Stromal cell of bone marrow (primary cell): ENCODE data around the gene NXPE2.
"Not testable (repeated sequence)": the region's sequence is repeated elsewhere in the genome, so short reads cannot be mapped to it uniquely, and the experiment has no call there.

Experiments used
- DNase-seq: peaks from one replicate; pipeline ENCODE4 v3.0.0-alpha.2; 2012; ENCODE audit warnings: low read depth

Gene NXPE2

DNA sequence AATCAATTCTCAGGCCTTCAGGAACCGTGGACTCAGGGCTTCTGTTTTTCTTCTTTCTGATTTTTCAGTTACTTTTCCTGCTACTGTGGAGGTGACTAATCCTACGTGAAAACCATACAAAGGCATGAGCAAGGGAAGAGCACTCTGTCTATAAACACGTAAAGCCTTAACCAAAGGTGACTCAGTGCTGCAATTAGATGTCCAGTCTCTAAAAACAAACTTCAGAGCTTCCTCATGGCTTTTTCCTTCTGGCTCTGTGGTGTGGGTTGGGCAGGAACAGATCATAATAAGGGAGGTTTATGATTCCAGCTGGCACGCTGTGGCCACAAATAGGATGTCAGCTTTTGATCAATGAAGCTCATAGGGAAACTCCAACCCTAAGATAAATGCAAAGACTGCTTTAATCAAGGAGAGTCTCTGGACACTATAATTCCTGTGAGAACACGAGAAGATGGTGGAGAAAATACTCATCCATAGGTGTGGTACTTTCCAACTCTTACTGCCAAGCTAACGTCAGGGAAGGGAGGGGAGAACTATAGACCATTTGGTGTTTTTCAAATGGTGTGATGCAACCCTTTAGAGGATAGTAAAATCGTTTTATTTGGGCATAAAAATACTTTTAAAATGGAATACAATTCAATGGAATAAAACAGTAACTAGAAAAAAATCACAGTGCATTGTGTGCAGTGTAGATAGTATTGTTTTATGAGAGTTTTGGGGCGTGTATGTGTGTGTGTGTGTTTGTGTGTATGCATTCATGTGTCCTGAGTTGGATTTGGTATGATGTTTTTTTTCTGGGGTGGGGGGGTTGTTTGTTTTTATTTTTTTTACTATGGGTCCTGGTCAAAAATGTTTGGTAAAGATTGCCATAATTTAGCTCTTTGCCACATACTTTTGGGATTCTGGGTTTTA is at the start of gene NXPE2:
Gene NXPE2, plus strand, starts transcription at position 403 of the 912 bp plus-strand sequence. Its CDS starts 49 bp downstream, at position 452.
- peak; percentile 58 for DNase-seq

DNA sequence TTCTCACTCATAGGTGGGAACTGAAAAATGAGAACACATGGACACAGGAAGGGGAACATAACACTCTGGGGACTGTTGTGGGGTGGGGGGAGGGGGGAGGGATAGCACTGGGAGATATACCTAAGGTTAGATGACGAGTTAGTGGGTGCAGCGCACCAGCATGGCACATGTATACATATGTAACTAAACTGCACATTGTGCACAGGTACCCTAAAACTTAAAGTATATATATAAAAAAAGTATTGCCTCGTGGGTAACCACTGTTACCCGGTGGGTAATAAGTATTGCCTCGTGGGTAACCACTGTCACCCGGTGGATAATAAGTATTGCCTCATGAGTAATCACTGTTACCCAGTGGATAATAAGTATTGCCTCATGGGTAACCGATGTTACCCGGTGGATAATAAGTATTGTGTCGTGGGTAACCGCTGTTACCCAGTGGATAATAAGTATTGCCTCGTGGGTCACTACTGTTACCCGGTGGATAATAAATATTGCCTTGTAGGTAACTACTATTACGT is 46.8 kb upstream of the NXPE2 start:
- not testable (repeated sequence) for DNase-seq

DNA sequence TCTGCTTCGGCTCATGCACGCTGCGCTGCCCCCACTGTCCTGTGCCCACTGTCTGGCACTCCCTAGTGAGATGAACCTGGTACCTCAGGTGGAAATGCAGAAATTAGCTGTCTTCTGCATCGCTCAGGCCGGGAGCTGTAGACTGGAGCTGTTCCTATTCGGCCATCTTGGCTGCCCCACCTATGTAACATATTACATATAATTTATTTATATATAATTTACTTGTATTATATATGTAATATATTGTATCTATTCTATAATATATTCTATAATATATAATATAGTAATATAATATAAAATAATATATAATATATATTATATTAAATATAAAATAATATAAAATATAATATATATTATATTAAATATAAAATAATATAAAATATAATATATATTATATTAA is 38.9 kb upstream of the NXPE2 start:
- not testable (repeated sequence) for DNase-seq

DNA sequence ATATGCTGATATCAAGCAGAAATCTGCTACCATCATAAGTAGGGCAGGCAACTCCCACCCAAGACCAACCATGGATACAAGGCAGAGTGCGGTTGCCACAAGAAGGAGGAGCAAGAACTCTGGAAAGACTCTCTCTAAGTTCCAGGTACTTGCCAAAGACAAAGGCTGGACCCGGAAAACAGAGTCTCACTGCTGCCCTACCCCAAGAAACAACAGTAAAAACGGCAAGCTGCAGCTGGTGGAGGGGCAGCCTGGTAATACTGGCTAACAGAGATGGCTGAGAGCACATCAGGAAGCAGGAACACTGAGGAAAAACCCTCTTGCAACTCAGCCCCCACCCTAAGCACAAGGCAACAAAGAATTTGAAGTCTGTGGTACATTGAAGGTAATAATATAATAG is 27.7 kb upstream of the NXPE2 start:
- no peak for DNase-seq

DNA sequence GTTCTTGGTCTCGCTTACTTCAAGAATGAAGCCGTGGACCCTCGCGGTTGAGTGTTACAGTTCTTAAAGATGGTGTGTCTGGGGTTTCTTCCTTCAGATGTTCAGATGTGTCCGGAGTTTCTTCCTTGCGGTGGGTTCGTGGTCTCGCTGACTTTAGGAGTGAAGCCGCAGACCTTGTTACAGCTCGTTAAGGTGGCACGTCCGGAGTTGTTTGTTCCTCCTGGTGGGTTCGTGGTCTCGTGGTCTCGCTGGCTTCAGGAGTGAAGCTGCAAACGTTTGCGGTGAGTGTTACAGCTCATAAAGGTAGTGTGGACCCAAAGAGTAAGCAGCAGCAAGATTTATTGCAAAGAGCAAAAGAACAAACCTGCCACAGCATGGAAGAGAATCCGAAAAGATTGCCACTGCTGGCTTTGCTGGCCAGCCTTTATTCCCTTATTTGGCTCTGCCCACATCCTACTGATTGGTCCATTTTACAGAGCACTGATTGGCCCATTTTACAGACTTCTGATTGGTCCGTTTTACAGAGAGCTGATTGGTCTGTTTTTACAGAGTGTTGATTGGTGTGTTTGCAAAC is 27.1 kb upstream of the NXPE2 start:
- DNase-seq = no peak

DNA sequence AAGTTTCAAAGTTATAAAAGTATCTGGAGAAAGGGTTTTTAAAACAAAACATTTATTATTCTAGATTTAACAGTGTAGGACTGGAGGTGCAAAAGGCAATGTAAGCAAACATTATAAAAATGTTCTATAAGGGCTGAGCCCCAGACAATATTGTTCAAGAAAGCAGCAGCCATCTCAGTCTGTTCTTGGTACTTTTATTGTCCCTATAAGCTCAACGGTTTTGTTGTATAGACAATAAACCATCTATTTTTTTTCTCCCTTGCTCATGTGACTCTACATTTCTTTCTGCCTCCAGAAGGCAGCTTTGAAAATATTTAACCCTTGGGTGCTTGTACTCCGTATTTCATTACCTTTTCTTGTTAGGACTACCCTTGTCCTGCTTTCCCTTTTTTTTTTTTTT is 25.2 kb upstream of the NXPE2 start:
- DNase-seq = no peak

DNA sequence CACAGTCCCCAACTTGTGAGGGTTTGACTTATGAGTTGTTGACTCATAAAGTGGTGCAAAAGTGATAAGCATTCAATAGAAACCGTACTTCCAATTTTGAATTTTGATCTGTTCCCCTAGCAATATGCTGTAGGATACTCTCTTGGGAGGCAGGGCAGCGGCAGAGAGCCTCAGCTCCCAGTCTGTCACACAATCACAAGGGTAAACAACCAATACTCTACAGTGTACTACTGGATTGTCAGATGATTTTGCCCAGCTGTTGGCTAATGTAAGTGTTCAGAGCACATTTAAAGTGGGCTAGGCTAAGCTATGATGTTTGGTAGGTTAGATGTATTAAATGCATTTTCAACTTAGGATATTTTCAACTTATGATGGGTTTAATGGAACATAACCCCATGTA is 13.7 kb upstream of the NXPE2 start:
- no peak for DNase-seq

DNA sequence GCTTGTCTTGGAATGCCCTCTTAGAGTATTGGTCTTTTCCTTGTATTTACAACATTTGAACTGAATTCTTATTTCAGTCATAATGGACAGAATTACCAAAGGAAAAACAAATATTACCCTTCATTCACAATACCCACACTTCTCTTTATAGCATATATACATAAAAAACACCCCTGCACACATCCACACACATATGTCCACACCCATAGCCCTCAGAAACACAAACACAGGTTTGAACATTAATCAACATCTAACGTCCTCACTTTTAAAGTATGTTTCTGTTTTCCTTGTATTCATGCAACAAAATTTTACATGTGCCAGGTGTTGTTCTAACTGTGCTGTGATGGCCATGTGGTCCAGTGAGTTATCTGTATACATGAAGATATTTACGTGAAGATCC is 11.6 kb upstream of the NXPE2 start:
- DNase-seq = no peak

DNA sequence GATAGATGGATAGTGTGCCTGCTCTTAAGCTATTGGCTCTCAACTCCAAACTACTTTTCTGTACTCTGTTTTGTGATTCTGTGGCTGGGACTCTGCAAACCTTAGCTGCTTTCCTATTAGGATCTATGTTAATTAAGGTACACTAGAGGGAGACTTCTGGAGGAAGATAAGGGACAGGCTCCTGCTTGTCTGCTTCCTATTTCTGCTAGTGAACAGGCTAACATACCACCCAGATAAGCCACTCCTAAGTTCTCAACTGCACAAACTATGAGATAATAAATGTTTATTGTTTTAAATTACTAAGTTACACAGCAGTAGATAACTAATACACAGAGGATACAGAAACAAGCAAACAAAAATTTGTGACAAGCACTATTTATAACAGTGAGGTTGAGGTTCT is 10.2 kb upstream of the NXPE2 start:
- no peak for DNase-seq

DNA sequence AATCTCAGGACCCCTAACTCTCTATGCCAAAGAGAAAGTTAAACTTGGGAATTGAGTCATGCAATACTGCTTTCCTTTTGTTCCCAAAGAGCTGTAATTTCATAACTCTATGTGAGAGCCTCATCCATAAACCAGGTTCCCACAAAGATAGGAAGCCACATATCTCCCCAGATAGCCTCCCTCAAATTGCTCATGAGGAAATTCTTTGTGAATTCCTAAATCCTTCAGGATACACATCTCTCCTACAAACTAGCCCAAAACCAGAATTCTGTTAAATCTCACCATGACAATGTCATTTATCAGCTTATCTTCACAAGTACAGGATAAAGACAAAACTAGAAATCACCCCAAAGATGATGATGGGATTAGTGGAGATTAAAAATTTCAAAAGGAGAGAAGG is 4.7 kb upstream of the NXPE2 start:
- DNase-seq = no peak

DNA sequence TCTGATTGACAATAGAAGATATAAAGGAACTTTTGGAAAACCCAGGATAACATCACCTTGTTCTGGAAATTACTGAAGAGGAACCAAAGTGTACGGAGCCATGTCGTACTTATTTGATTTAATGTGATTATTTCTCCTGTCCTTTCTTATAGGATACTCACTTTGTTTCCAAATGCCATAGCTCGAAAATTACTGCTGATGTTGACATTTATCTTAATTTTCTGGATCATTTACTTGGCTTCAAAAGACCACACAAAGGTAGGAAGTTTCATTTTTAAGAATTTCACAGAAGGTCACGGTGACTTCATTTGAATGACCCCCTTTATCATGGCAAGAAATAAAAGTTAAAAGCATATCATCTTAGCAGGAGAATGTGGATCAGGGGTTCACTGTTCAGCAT is 1.2 kb downstream of the NXPE2 start:
- DNase-seq = no peak

DNA sequence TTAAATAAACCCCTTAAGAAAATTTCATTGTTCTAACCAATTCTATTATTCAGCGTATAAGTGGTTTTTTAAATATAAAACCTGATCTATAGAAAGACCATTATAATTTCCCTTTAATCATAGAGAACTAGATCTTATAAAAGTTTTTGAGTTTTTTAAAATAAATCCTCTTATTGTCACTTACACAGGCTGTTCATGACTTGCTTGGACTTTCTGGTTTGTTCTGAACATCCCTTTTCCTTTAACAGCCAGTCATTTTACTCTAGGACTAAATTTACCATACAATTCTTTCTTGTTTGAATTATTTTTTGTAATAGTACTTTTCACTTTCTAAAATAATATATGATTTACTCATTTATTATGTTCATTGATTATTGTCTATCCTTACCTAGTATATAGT is 4.7 kb downstream of the NXPE2 start:
- no peak for DNase-seq

DNA sequence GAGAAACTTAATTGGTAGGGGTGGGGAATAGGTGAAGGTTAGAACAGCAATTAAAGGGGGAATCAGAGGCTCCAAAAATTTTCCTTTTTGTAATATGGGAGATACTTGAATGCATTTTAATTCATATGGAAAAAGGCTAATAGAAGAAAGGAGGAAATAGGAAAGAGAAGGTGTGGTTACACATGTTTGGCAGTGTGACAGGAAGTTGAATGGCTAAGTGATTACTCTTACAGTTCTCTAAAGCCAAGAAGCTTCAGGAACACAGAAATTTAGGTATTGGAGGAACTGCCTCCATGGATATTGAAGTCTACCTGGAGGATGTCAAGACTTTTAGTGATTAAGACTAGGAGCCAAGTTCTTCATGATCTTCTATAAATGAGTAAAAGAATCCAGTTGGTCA is 6.3 kb downstream of the NXPE2 start:
- no peak for DNase-seq

DNA sequence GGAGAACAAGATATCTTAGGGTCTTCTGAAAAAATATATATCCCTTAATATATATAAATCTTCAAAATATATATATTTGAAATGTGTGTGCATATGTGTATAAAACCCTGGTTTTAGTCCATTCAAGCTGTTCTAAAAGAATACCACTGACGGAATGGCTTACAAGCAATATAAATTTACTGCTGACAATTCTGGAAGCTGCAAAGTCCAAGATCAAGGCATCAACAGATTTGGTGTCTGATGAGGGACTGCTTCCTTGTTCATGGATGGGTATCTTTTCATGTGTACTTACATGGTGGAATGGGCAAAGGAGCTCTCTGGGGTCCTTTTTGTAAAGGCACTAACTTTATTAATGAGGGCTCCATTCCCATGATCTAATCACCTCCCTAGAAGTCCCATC is 6.8 kb downstream of the NXPE2 start:
- DNase-seq = no peak

DNA sequence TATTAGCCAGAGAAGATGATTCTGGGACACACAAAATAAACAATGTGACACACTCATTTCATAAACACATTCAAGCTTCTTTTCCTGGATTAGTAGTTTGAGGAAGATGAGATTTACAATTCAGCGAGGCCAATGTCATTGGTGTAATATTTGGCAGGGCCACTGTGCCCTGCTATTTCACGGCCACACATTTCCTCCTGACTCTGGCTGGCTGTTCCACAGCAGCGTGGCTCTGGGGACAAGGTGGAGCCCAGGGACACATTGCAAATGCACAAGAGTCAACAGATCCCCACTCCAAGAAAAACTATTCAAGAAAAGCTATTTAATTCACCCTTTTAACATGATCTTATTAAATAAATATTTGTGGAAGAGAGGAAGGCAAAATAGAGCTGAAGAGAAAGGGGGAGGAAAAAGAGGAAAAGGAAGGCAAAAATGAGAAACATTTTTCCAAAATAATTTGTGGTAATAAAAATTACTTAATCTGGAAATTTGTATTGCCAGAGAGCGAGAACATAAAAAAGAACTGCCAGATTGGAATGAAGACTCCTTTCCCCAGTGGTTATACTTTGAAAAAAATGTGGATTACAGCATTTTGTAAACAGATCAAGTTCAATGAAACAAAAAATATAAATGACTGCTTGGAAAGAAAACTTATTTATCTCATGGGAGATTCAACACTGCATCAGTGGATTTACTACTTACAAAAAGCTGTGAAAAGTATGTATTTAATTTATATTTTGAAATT is 27.1 kb downstream of the NXPE2 start:
- no peak for DNase-seq

DNA sequence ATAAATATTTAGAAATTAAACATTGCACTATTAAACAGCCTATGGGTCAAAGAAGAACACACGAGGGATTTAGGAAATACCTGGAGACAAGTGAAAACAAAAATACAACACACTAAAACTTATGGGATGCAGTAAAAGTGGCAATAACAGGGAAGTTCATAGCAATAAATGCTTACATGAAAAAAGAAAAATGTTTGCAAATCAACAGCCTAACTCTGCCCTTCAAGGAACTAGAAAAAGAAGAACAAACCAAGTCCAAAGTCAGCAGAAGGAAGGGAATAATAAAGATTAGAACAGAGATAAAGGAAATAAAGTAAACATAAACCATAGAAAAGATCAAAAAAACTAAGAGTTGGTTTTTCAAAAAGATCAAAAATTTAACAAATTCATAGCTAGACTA is 31.6 kb downstream of the NXPE2 start:
- no peak for DNase-seq

DNA sequence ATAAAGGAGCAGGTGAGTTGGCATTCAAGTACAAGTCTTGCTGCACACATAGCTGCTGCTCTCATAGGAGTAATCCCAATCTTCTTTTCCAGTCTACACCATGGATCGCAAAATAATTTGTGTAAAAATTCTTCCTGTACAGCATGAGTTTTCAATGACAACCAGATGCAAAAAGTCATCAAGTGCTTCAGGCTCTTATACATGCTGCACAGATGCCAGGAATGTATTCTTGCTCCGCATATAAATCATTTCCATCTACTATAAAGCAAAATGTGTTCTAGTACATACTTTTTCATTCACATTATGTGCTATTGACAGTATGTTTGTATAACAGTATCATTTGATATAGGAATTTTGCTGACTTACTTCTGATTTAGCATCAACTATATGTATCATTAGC is 35.4 kb downstream of the NXPE2 start:
- no peak for DNase-seq

DNA sequence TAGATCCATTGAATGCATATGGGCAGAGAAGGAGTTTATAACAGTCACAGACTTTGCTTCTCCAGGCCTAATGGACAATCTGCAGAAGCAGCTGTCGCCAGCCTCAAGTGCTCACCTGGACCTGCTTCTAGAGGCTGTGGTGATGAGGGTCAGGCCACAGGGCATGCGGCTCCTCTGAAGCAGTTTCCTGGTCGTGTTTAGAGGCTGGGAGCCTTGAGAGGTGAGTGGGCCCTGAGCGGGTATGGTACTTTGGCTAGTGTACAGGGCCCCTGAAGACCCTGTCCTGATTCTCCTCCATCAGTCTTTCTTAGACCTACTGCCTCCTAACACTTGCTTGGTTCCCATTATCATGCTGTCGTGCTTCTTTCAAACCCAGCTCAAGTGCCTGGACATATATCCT is 41.2 kb downstream of the NXPE2 start:
- DNase-seq = no peak

DNA sequence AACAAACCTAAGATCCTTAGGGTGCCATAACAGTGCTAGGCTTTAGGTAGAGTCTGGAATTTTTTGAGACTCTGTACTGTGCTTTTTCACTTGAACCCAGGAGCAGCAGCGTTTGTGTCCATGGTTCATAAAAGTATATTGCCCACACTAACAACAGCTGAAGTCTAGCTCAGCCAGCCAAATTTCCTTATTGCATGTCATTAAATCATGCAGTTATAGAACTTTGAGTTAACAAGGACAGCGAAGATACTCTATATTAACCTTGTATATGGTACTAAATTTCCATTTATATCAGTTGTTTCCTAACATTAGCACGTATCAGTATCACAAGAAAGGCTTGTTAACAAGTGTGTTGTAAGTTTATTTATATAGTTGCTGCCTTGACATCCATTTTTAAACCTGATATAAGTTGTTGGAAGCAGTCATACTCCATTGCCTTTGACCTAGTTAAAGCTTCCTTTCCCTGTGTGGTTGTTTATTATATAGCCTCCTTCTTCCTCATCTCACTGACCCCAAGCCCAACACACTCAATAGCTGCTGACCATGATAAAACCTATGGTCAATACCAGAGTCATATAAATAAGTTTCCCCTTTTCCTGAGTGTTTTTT is 46.7 kb downstream of the NXPE2 start:
- DNase-seq = no peak

DNA sequence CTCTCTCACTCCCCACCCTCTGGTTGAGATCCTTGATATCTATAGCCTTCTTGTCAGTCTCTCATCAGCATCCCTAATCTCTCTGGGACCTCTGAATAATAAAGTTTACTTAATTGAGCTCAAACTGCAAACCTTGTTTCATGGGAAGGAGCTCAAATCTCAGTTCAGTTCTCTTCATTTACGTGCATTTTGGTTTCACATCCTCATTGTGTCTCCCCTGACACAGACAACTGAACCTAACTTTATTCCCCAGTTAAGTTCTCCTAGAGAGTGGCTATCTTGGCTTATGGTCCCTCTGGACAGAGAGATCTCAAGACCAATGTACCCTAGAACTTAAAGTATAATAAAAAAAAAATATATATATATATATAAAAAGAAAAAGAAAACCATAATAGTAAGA is 47.3 kb downstream of the NXPE2 start:
- no peak for DNase-seq

DNA sequence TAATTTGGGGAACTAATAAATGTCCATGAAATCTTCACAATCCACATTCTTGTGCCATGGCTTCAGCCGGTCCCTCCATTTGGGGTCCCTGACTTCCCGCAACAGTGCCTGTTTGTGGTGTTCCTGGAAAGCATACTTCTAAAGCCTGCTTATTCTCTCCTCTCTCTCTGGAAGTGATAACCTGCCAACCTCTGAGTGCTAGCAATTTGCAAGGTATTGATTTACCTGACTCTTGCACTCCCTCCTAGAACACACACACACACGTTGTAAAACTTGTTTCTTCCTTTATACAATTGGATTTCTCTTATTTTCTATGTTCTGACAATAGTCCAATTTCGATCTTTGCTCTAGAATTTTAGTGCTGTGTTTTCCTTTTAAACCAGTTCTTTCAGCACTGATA is 58.5 kb downstream of the NXPE2 start:
- no peak for DNase-seq

DNA sequence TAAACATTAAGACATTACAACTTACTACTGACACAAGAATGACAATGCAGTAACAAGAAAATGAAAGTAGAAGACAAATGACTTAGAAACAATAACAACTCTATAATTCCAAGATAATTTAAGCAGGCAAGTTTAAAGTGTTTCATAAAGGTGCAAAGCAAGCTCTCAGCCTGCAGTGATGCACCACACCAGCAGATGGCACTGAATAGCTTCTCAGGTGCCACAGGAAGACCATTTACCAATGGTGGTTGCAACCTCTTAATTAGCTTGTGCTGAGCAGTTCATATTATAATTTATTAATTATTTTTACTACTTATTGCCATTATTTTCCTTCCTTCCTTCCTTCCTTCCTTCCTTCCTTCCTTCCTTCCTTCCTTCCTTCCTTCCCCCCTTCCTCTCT is 60.6 kb downstream of the NXPE2 start:
- DNase-seq = peak; percentile 13
